Heart left ventricle (tissue), 16 donors: Measurements from ENCODE around the gene TRPC4. TPM values are rescaled to one million over a fixed set of nuclear protein-coding genes. Genes with fewer than 3 reads are reported as not detected.

ENCODE experiments used
- ATAC-seq, 4 donors: fragments of 200-7000 bp; cut with Tn5 transposase; one replicate each; pipeline ENCODE4 v1.9.1; 2020 to 2022; ENCODE audit warnings: moderate library complexity in 4 of 4, mild to moderate bottlenecking in 3 of 4, moderate number of reproducible peaks in 1 of 4
- DNase-seq, 5 donors: peaks; one replicate each; pipeline ENCODE4 v3.0.0-alpha.2; 2020
- H3K27ac ChIP-seq, 12 donors: fragments of 200-600 bp; sonication (generic) in 4 of 12; one replicate each; pipeline versions ENCODE4 v1.5.0 to v1.8.0; 2016 to 2022; ENCODE audit warnings: mild to moderate bottlenecking in 2 of 12
- H3K27me3 ChIP-seq, 9 donors: fragments of 200-600 bp; sonication (generic) in 2 of 9; one replicate each; pipeline versions ENCODE4 v1.5.1 to v1.8.0; 2016 to 2022; ENCODE audit warnings: mild to moderate bottlenecking in 3 of 9
- H3K36me3 ChIP-seq, 9 donors: fragments of 200-600 bp; sonication (generic) in 2 of 9; one replicate each; pipeline versions ENCODE4 v1.5.0 to v1.8.0; 2018 to 2022; ENCODE audit warnings: mild to moderate bottlenecking in 2 of 9
- H3K4me1 ChIP-seq, 12 donors: fragments of 200-600 bp; sonication (generic) in 4 of 12; one replicate each; pipeline versions ENCODE4 v1.5.0 to v1.8.0; 2016 to 2022; ENCODE audit warnings: mild to moderate bottlenecking in 3 of 12
- H3K4me3 ChIP-seq, 12 donors: fragments of 200-600 bp; sonication (generic) in 4 of 12; one replicate each; pipeline versions ENCODE4 v1.5.0 to v1.8.0; 2017 to 2022; ENCODE audit warnings: mild to moderate bottlenecking in 9 of 12, moderate library complexity in 4 of 12
- H3K9me3 ChIP-seq, 12 donors: fragments of 200-600 bp; sonication (generic) in 4 of 12; one replicate each; pipeline versions ENCODE4 v1.5.0 to v1.8.0; 2016 to 2022; ENCODE audit warnings: mild to moderate bottlenecking in 1 of 12
- POLR2A ChIP-seq, 2 donors: fragments of 450-650 bp; IDR thresholded peaks; one replicate each; pipeline ENCODE4 v1.6.1; 2017; ENCODE audit warnings: antibody characterized with exemption in 2 of 2, mild to moderate bottlenecking in 2 of 2, moderate library complexity in 2 of 2
- WGBS, 4 donors: extraction: QIAGEN DNeasy Blood & Tissue Kit in 2 of 4; methylation state at CpG; one replicate each; pipeline versions ENCODE4 v1.1.5 to v1.1.7; 2013 to 2018; 5-methylcytosine and 5-hydroxymethylcytosine counted together
- intact Hi-C, 10 donors: fragments of 100-400 bp; cut with DNase I; formaldehyde crosslinking; loops; one replicate each; pipeline versions ENCODE4 v1.11.1 to v1.14.2; 2022
- polyA plus RNA-seq, 2 donors: library from polyadenylated mRNA; stranded (reverse); fragments of 200-250 nt; gene quantifications; one replicate each; pipeline ENCODE4 v1.2.3, GENCODE V29; 2013
- total RNA-seq, 9 donors: library from RNA; depleted of rRNA in 2 of 9; stranded (reverse); fragments of >200 nt in 2 of 9; fragmentation: NEBNext Ultra II Directional in 3 of 9; extraction: Animal tissue kit (Norgen Biotek cat#: 25700) in 3 of 9; gene quantifications; one replicate each; pipeline versions ENCODE4 v1.1.0 to v1.2.4, GENCODE V29; 2016 to 2023
- TF ChIP-seq, protein P1 (sequence below), 12 donors: fragments of 200-600 bp; sonication (generic) in 4 of 12; IDR thresholded peaks; one replicate each; pipeline versions ENCODE4 v1.5.0 to v1.8.0; 2018 to 2022; ENCODE audit warnings: antibody characterized with exemption in 12 of 12, mild to moderate bottlenecking in 5 of 12
- donor health status: ischemic (EF 13 %, LVEDD 7.1; RV severe dilation, severe dysfunction).
- donor health status: healthy with polysubstance abuse.
- donor health status: DM: no; HTN: yes; CAD: no.
- donor health status: DM: no; HTN: no; CAD: no.
- donor health status: ischemic (EF 25% LVEDD 6.9; RV normal size, moderate dysfunction).
- donor health status: ischemic (EF 25% LVEDD 5.7; RV mildly dilated, moderate dysfunction).
- donor health status: healthy.
- donor health status: DM: yes; HTN: yes; CAD: no.
- donor health status: ischemic (EF 35%, LVEDD 5.7; RV mildly dilated, moderate dysfunction).
- donor health status: nonischemic (EF 11% LVEDD 7.7; RV severe dilation, severe dysfunction).
- donor health status: DM: yes; HTN: yes; CAD: no.
- donor health status: PGD.
- donor health status: ischemic (EF 29% LVEDD 5.4; RV normal size, mild dysfunction).
- donor health status: nonischemic (EF 23%, LVEDD 6.1; RV moderate dilation, normal function).

TRPC4 gene
- total and polyA plus RNA-seq, 11 donors, result 0.25 to 2.5 (median 0.79) TPM

DNA sequence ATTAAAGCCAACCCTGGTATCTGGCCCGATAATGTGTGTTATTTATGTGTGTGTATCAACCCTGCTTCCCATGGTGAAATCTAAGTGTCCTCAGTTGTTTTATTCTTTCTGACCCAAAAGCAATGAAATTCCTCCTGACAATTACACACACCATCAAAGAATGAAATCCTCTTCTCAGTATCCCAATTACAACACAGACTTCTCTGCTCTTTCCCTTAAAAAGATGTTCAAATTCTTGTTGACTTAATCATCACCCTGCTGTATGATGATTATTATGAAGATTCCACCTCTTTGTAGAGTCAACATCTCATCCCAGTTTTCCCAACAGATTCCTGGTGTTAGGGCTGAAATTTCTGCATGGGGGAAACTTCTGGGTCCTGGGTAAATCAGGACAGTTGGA lies 8.9 kb upstream of the TRPC4 start:
- no peak for DNase-seq
- Histone ChIP-seq H3K27me3 (peaks cover 0 to 8% (median 0%) of the 10 kb centered on the region in 9 donors), H3K27ac (no peak overlapping the region), H3K9me3 (no peaks in the 10 kb centered on the region), H3K36me3 (no peaks in the 10 kb centered on the region), H3K4me1 (no peaks in the 10 kb centered on the region), H3K4me3 (no peak overlapping the region)
- WGBS, 4 donors, result 90 to 98% (median 94%) methylated on average over 1 of the region's 1 CpG
- TF ChIP-seq, protein P1, sequence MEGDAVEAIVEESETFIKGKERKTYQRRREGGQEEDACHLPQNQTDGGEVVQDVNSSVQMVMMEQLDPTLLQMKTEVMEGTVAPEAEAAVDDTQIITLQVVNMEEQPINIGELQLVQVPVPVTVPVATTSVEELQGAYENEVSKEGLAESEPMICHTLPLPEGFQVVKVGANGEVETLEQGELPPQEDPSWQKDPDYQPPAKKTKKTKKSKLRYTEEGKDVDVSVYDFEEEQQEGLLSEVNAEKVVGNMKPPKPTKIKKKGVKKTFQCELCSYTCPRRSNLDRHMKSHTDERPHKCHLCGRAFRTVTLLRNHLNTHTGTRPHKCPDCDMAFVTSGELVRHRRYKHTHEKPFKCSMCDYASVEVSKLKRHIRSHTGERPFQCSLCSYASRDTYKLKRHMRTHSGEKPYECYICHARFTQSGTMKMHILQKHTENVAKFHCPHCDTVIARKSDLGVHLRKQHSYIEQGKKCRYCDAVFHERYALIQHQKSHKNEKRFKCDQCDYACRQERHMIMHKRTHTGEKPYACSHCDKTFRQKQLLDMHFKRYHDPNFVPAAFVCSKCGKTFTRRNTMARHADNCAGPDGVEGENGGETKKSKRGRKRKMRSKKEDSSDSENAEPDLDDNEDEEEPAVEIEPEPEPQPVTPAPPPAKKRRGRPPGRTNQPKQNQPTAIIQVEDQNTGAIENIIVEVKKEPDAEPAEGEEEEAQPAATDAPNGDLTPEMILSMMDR (IDR thresholded peaks at IDR 0.05), result no peak
- TF ChIP-seq POLR2A (IDR thresholded peaks at IDR 0.05), result no peak
- ATAC-seq, result no peak
- intact Hi-C loops, result loop anchor here in 2 of 10 donors (10.0 kb wide), 1 partner anchor 56 kb away; no protein-coding TSS in a partner anchor

DNA sequence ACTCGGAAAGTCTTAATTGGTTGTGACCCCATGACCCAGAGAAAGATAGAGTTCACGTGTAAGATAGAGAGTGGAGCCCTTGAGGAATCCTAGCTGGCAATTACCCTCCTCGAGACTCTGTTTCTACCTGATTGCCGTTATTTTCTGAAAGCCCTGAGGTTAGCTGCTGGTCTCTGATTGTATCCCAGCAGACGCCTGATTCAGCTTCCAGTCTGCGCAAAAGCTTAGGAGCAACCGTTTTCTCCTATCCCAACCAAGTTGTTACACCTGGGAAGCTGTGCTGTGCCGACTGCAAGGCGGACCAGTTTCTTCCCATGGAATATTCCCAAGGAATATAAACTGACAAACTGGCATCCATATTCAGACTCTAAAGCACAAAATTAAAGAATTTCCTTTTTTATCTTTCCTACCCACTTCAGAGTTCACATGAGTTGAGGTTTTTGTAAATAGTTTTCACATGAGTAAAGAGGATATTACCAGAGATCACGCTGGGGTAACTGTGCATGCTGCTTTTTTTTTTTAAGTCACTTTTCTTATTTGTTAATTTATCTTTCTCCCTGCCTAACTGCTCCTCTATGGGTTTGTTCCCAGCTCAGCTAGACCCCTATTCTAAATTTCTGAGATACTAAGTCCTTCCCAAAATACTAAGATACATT lies 1.5 kb upstream of the TRPC4 start:
- no peak for TF ChIP-seq POLR2A (IDR thresholded peaks at IDR 0.05)
- TF ChIP-seq, protein P1 (IDR thresholded peaks at IDR 0.05), result no peak
- no peak overlapping the region for H3K27ac ChIP-seq
- ATAC-seq, result no peak
- WGBS, 4 donors, result 52 to 57% (median 57%) methylated on average over 10 of the region's 10 CpGs
- intact Hi-C loops, result loop anchor here in 3 of 10 donors (5.0 to 10.0 kb wide), 2 partner anchors 64 to 351 kb away; no protein-coding TSS in a partner anchor
- H3K4me1 ChIP-seq, result peaks cover 0 to 12% (median 0%) of the 10 kb centered on the region in 12 donors
- H3K4me3 ChIP-seq, result peak overlapping the region in 1 of 12 donors; percentile 55
- H3K9me3 ChIP-seq, result no peaks in the 10 kb centered on the region
- H3K36me3 ChIP-seq, result no peaks in the 10 kb centered on the region
- no peak for DNase-seq
- H3K27me3 ChIP-seq, result peaks cover 0 to 40% (median 8%) of the 10 kb centered on the region in 9 donors

DNA sequence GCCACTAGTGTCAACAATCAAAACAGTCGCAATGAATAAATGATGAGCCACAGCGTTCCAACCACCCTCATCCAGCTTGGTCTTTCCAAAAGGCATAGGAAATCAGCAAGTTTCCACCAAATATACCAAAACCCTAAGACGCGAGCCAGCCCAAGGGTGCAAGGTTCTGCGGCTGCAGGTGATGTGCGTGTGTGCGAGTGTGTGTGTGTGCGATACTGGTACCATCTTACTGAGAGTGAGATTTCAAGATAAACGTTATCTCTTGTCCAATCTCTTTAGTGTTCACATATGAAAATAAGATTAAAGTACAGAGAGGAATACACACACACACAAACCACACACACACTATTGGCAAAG lies 895 bp upstream of the TRPC4 start:
- intact Hi-C loops, result loop anchor here in 3 of 10 donors (5.0 to 10.0 kb wide), 2 partner anchors 64 to 352 kb away; no protein-coding TSS in a partner anchor
- no peak for ATAC-seq
- TF ChIP-seq POLR2A (IDR thresholded peaks at IDR 0.05), result no peak
- TF ChIP-seq, protein P1 (IDR thresholded peaks at IDR 0.05), result peak in 1 of 12 donors; percentile 0

DNA sequence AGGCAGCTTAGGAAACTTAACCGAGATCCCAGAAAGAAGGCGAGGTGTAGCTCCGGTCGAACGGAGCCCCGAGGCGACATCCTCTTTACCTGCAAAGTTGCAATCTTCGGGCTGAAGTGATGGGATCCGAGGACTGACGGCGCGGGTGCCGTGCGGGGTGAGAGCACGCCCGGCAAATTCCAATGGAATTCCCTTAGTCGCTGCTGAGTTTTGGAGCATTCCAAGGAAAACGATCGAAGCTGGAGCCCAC lies 141 bp downstream of the TRPC4 start:
- peak overlapping the region in 2 of 12 donors; percentile 47 to 60 for H3K27ac ChIP-seq
- peak overlapping the region; percentile 37 to 64 (median 52) for H3K4me3 ChIP-seq
- no peaks in the 10 kb centered on the region for H3K9me3 ChIP-seq
- 1 to 2% (median 1%) methylated on average over 14 to 19 of the region's 19 CpGs for WGBS, 4 donors
- H3K4me1 ChIP-seq, result peaks cover 0 to 12% (median 0%) of the 10 kb centered on the region in 12 donors
- ATAC-seq, result peak in 2 of 4 donors; percentile 3 to 22
- peaks cover 0 to 36% (median 8%) of the 10 kb centered on the region in 9 donors for H3K27me3 ChIP-seq
- no peaks in the 10 kb centered on the region for H3K36me3 ChIP-seq
- intact Hi-C loops, result loop anchor here in 2 of 10 donors (5.0 kb wide), 2 partner anchors 48 to 663 kb away; no protein-coding TSS in a partner anchor
- TF ChIP-seq POLR2A (IDR thresholded peaks at IDR 0.05), result no peak
- TF ChIP-seq, protein P1 (IDR thresholded peaks at IDR 0.05), result no peak
- peak in 1 of 5 donors; percentile 20 for DNase-seq

More for the DNA sequence above, 895 bp upstream of the TRPC4 start:
- Histone ChIP-seq H3K4me1 (peaks cover 0 to 12% (median 0%) of the 10 kb centered on the region in 12 donors), H3K4me3 (peak overlapping the region; percentile 37 to 64 (median 52)), H3K36me3 (no peaks in the 10 kb centered on the region), H3K27ac (no peak overlapping the region), H3K9me3 (no peaks in the 10 kb centered on the region), H3K27me3 (peaks cover 0 to 36% (median 8%) of the 10 kb centered on the region in 9 donors)
- 54 to 57% (median 56%) methylated on average over 9 of the region's 9 CpGs for WGBS, 4 donors
- no peak for DNase-seq
